Ishikawa (cell line): Measurements from ENCODE around the gene COMMD7.
A peak's percentile ranks its signal among the peaks of the same experiment; 100 is the strongest.

Source experiments
- CEBPB ChIP-seq: IDR thresholded peaks from 2 replicates; pipeline ENCODE4 v1.6.1; 2012
- CREB1 ChIP-seq: IDR thresholded peaks from 2 replicates; pipeline ENCODE4 v1.6.1; 2012; ENCODE audit warnings: low read depth
- EGR1 ChIP-seq: IDR thresholded peaks from 2 replicates; pipeline ENCODE4 v1.6.1; 2012
- EP300 ChIP-seq: IDR thresholded peaks from 2 replicates; pipeline ENCODE4 v1.6.1; 2012; ENCODE audit warnings: borderline replicate concordance
- FOXM1 ChIP-seq: IDR thresholded peaks from 2 replicates; pipeline ENCODE4 v1.6.1; 2012; ENCODE audit warnings: low read depth, borderline replicate concordance
- MAX ChIP-seq: IDR thresholded peaks from 2 replicates; pipeline ENCODE4 v1.6.1; 2012
- NFIC ChIP-seq: IDR thresholded peaks from 2 replicates; pipeline ENCODE4 v1.6.1; 2012
- RAD21 ChIP-seq: IDR thresholded peaks from 2 replicates; pipeline ENCODE4 v1.6.1; 2012; ENCODE audit warnings: low read depth
- REST ChIP-seq: IDR thresholded peaks from 2 replicates; pipeline ENCODE4 v1.6.1; 2012; ENCODE audit warnings: low read depth, mild to moderate bottlenecking
- TAF1 ChIP-seq: IDR thresholded peaks from 2 replicates; pipeline ENCODE4 v1.6.1; 2012; ENCODE audit warnings: low read depth, mild to moderate bottlenecking
- TCF12 ChIP-seq: IDR thresholded peaks from 2 replicates; pipeline ENCODE4 v1.6.1; 2012; ENCODE audit warnings: low read depth
- TEAD4 ChIP-seq: IDR thresholded peaks from 2 replicates; pipeline ENCODE4 v1.6.1; 2012
- USF1 ChIP-seq: IDR thresholded peaks from 2 replicates; pipeline ENCODE4 v1.6.1; 2012
- YY1 ChIP-seq: IDR thresholded peaks from 2 replicates; pipeline ENCODE4 v1.6.1; 2012; ENCODE audit warnings: low read depth
- ZBTB7A ChIP-seq: IDR thresholded peaks from 2 replicates; pipeline ENCODE4 v1.6.1; 2012; ENCODE audit warnings: low read depth

COMMD7 gene

GRCh38 chr20:32731882-32732266, 11.4 kb downstream of the COMMD7 start:
- TF ChIP-seq REST (no peak), CREB1 (no peak), TCF12 (no peak), ZBTB7A (no peak), NFIC (no peak), FOXM1 (no peak), EGR1 (no peak), TEAD4 (no peak), EP300 (no peak), YY1 (no peak), CEBPB (no peak), TAF1 (no peak), RAD21 (no peak), MAX (no peak), USF1 (no peak)

- TF ChIP-seq ZBTB7A (no peak), TEAD4 (0 out of 2 replicates have a peak, but pooled peaks have one; percentile 15), USF1 (no peak), EGR1 (no peak), MAX (peak; percentile 34; the same call in 1 of the 2 replicates), NFIC (peak; percentile 47; the same call in 1 of the 2 replicates)
Observed at GRCh38 chr20:32727683-32728082, 15.6 kb downstream of the COMMD7 start.

GRCh38 chr20:32718749-32719348, 24.4 kb downstream of the COMMD7 start:
- TF ChIP-seq EGR1 (no peak), TCF12 (no peak), TAF1 (no peak), USF1 (no peak), ZBTB7A (no peak), CEBPB (no peak), NFIC (no peak), TEAD4 (no peak), FOXM1 (no peak), CREB1 (no peak), MAX (no peak), REST (no peak), YY1 (no peak), RAD21 (no peak), EP300 (no peak)

GRCh38 chr20:32711346-32711745, 31.9 kb downstream of the COMMD7 start:
- TF ChIP-seq EGR1 (no peak), ZBTB7A (no peak), NFIC (no peak), REST (no peak), TCF12 (no peak), RAD21 (no peak), FOXM1 (no peak), EP300 (no peak), CEBPB (no peak), TAF1 (no peak), CREB1 (no peak), TEAD4 (no peak), MAX (no peak)
